ENCODE measurements around the gene ERP44.

GRCh38 chr9:99973455-99973854 is 125.3 kb downstream of the ERP44 start:
- TF ChIP-seq CTCF (IDR thresholded peaks at IDR 0.05; ENCODE audit: poor library complexity): no peak
- no peak for TF ChIP-seq EZH2phosphoT487 (IDR thresholded peaks at IDR 0.05; ENCODE audit: low read depth, severe bottlenecking, unreplicated experiment)
- no peak for TF ChIP-seq EZH2 (IDR thresholded peaks at IDR 0.05; ENCODE audit: borderline replicate concordance)

All from hepatocyte (in vitro differentiated cells).